ENCODE data around the gene SLC6A3.
A peak's percentile ranks its signal among the peaks of the same experiment; 100 is the strongest.

The SLC6A3 gene

GRCh38 chr5:1386274-1386717 lies 58.9 kb downstream of the SLC6A3 start:
- peaks cover 82% of the 10 kb centered on the region for H3K27me3 ChIP-seq

GRCh38 chr5:1385395-1386273 lies 59.6 kb downstream of the SLC6A3 start:
- peak overlapping the region; percentile 67 to 86 for H3K4me3 ChIP-seq (ENCODE audit: low read depth in 1 of 2, low read length in 1 of 2)
- no peaks in the 10 kb centered on the region for H3K9me3 ChIP-seq
- H3K36me3 ChIP-seq: no peaks in the 10 kb centered on the region
- H3K27me3 ChIP-seq: peaks cover 82% of the 10 kb centered on the region
- H3K4me1 ChIP-seq (ENCODE audit: control insufficient read depth in 1 of 2, insufficient read depth in 1 of 2, low read depth in 1 of 2, low read length in 1 of 2): peaks cover 10 to 11% of the 10 kb centered on the region in 2 experiments
- TF ChIP-seq CTCF (IDR thresholded peaks at IDR 0.05): no peak
- peak overlapping the region; percentile 58 for H3K27ac ChIP-seq

More at GRCh38 chr5:1386274-1386717, 58.9 kb downstream of the SLC6A3 start:
- Histone ChIP-seq H3K4me3 (ENCODE audit: low read depth in 1 of 2, low read length in 1 of 2) (peak overlapping the region; percentile 67 to 86), H3K4me1 (ENCODE audit: control insufficient read depth in 1 of 2, insufficient read depth in 1 of 2, low read depth in 1 of 2, low read length in 1 of 2) (peaks cover 10 to 11% of the 10 kb centered on the region in 2 experiments), H3K9me3 (no peaks in the 10 kb centered on the region), H3K36me3 (no peaks in the 10 kb centered on the region), H3K27ac (peak overlapping the region; percentile 58)
- TF ChIP-seq CTCF (IDR thresholded peaks at IDR 0.05): no peak

- H3K27ac ChIP-seq: no peak overlapping the region
- no peak for TF ChIP-seq CTCF (IDR thresholded peaks at IDR 0.05)
Measured at GRCh38 chr5:1384521-1384920, 60.7 kb downstream of the SLC6A3 start.

GRCh38 chr5:1383886-1384401 lies 61.3 kb downstream of the SLC6A3 start:
- Histone ChIP-seq H3K27ac (no peak overlapping the region), H3K9me3 (no peaks in the 10 kb centered on the region), H3K4me3 (ENCODE audit: low read depth in 1 of 2, low read length in 1 of 2) (no peak overlapping the region), H3K36me3 (no peaks in the 10 kb centered on the region), H3K27me3 (peaks cover 82% of the 10 kb centered on the region), H3K4me1 (ENCODE audit: control insufficient read depth in 1 of 2, insufficient read depth in 1 of 2, low read depth in 1 of 2, low read length in 1 of 2) (peaks cover 10 to 11% of the 10 kb centered on the region in 2 experiments)
- TF ChIP-seq CTCF (IDR thresholded peaks at IDR 0.05): no peak

More at GRCh38 chr5:1384521-1384920, 60.7 kb downstream of the SLC6A3 start:
- Histone ChIP-seq H3K4me3 (ENCODE audit: low read depth in 1 of 2, low read length in 1 of 2) (no peak overlapping the region), H3K27me3 (peaks cover 82% of the 10 kb centered on the region), H3K9me3 (no peaks in the 10 kb centered on the region), H3K4me1 (ENCODE audit: control insufficient read depth in 1 of 2, insufficient read depth in 1 of 2, low read depth in 1 of 2, low read length in 1 of 2) (peaks cover 10 to 11% of the 10 kb centered on the region in 2 experiments), H3K36me3 (no peaks in the 10 kb centered on the region)

- Histone ChIP-seq H3K36me3 (no peaks in the 10 kb centered on the region), H3K4me1 (ENCODE audit: control insufficient read depth in 1 of 2, insufficient read depth in 1 of 2, low read depth in 1 of 2, low read length in 1 of 2) (peaks cover 10 to 11% of the 10 kb centered on the region in 2 experiments), H3K9me3 (no peaks in the 10 kb centered on the region), H3K27ac (no peak overlapping the region), H3K27me3 (peaks cover 81% of the 10 kb centered on the region), H3K4me3 (ENCODE audit: low read depth in 1 of 2, low read length in 1 of 2) (no peak overlapping the region)
- no peak for TF ChIP-seq CTCF (IDR thresholded peaks at IDR 0.05)
Measured at GRCh38 chr5:1383344-1383743, 61.9 kb downstream of the SLC6A3 start.
